Testis (tissue), 3 donors: Measurements from ENCODE around the gene DAZAP1. TPM values are rescaled to one million over a fixed set of nuclear protein-coding genes. Genes with fewer than 3 reads are reported as not detected.

ENCODE experiments used
- DNase-seq: peaks from one replicate; pipeline ENCODE4 v3.0.0-alpha.2; 2019
- H3K27ac ChIP-seq, 2 donors: fragments of 200-600 bp; sonication (generic); one replicate each; pipeline ENCODE4 v1.5.1; 2019
- H3K27me3 ChIP-seq: fragments of 200-600 bp; sonication (generic); one replicate; pipeline ENCODE4 v1.5.1; 2019
- H3K36me3 ChIP-seq: fragments of 200-600 bp; sonication (generic); one replicate; pipeline ENCODE4 v1.5.1; 2017; ENCODE audit warnings: low read depth; ENCODE audit errors: missing control alignments
- H3K4me1 ChIP-seq: fragments of 200-600 bp; sonication (generic); one replicate; pipeline ENCODE4 v1.5.1; 2019
- H3K4me3 ChIP-seq, 2 donors: fragments of 200-600 bp; sonication (generic); one replicate each; pipeline ENCODE4 v1.5.1; 2017 to 2019
- H3K9me3 ChIP-seq: fragments of 200-600 bp; sonication (generic); one replicate; pipeline ENCODE4 v1.5.1; 2017
- POLR2A ChIP-seq: fragments of 450-650 bp; IDR thresholded peaks from one replicate; pipeline ENCODE4 v1.6.1; 2017; ENCODE audit warnings: antibody characterized with exemption, mild to moderate bottlenecking, moderate library complexity
- WGBS, 2 donors: methylation state at CpG; one replicate each; pipeline ENCODE4 v1.1.5; 2018; 5-methylcytosine and 5-hydroxymethylcytosine counted together
- intact Hi-C: fragments of 100-400 bp; cut with DNase I; formaldehyde crosslinking; loops from one replicate; pipeline ENCODE4 v1.15.1; 2023; ENCODE audit warnings: low total_unique reads
- polyA plus RNA-seq: library from polyadenylated mRNA; stranded (reverse); fragments of 350-450 nt; fragmentation: Illumina TruSeq; extraction: RNeasy Lipid Tissue Mini Kit (QIAGEN cat#74804); gene quantifications from one replicate; pipeline ENCODE4 v1.2.3, GENCODE V29; 2014; ENCODE audit warnings: low read depth, low replicate concordance; ENCODE audit not compliant: insufficient read depth
- total RNA-seq, 2 donors: library from RNA; depleted of rRNA; stranded (reverse); fragments of >200 nt; gene quantifications; one replicate each; pipeline ENCODE4 v1.2.3, GENCODE V29; 2016
- TF ChIP-seq, protein P1 (sequence below), 3 experiments: fragments of 450-650 bp in 2 of 3; fragments of 200-600 bp in 1 of 3; sonication (generic) in 1 of 3; IDR thresholded peaks; one replicate each; pipeline ENCODE4 v1.5.1; 2016 to 2019; ENCODE audit warnings: antibody characterized with exemption in 3 of 3, mild to moderate bottlenecking in 2 of 3, moderate library complexity in 1 of 3

Gene DAZAP1
- total and polyA plus RNA-seq, 3 donors from 2014 or later = 97.9 to 215 (median 99.6) TPM

GRCh38 chr19:1382250-1382649, 25.1 kb upstream of the DAZAP1 start:
- Histone ChIP-seq H3K4me3 (no peak overlapping the region), H3K9me3 (no peaks in the 10 kb centered on the region), H3K36me3 (no peaks in the 10 kb centered on the region), H3K4me1 (peaks cover 15% of the 10 kb centered on the region), H3K27ac (no peak overlapping the region), H3K27me3 (no peaks in the 10 kb centered on the region)
- intact Hi-C loops = no loop called here
- TF ChIP-seq POLR2A = no peak
- TF ChIP-seq, protein P1, sequence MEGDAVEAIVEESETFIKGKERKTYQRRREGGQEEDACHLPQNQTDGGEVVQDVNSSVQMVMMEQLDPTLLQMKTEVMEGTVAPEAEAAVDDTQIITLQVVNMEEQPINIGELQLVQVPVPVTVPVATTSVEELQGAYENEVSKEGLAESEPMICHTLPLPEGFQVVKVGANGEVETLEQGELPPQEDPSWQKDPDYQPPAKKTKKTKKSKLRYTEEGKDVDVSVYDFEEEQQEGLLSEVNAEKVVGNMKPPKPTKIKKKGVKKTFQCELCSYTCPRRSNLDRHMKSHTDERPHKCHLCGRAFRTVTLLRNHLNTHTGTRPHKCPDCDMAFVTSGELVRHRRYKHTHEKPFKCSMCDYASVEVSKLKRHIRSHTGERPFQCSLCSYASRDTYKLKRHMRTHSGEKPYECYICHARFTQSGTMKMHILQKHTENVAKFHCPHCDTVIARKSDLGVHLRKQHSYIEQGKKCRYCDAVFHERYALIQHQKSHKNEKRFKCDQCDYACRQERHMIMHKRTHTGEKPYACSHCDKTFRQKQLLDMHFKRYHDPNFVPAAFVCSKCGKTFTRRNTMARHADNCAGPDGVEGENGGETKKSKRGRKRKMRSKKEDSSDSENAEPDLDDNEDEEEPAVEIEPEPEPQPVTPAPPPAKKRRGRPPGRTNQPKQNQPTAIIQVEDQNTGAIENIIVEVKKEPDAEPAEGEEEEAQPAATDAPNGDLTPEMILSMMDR (IDR thresholded peaks at IDR 0.05) = no peak
- 90% methylated on average over 3 of the region's 3 CpGs for WGBS, 2 donors
- DNase-seq = no peak

- Histone ChIP-seq H3K27ac (no peak overlapping the region), H3K4me3 (peak overlapping the region in 1 of 2 donors; percentile 87), H3K36me3 (no peaks in the 10 kb centered on the region), H3K4me1 (peaks cover 15% of the 10 kb centered on the region), H3K9me3 (no peaks in the 10 kb centered on the region), H3K27me3 (no peaks in the 10 kb centered on the region)
- no peak for TF ChIP-seq POLR2A
- TF ChIP-seq, protein P1 (IDR thresholded peaks at IDR 0.05) = no peak
- DNase-seq = no peak
- intact Hi-C loops = no loop called here
- WGBS, 2 donors = 20 to 22% methylated on average over 9 of the region's 9 CpGs
These were observed 24.4 kb upstream of the DAZAP1 start for GRCh38 chr19:1383017-1383311.

DNA sequence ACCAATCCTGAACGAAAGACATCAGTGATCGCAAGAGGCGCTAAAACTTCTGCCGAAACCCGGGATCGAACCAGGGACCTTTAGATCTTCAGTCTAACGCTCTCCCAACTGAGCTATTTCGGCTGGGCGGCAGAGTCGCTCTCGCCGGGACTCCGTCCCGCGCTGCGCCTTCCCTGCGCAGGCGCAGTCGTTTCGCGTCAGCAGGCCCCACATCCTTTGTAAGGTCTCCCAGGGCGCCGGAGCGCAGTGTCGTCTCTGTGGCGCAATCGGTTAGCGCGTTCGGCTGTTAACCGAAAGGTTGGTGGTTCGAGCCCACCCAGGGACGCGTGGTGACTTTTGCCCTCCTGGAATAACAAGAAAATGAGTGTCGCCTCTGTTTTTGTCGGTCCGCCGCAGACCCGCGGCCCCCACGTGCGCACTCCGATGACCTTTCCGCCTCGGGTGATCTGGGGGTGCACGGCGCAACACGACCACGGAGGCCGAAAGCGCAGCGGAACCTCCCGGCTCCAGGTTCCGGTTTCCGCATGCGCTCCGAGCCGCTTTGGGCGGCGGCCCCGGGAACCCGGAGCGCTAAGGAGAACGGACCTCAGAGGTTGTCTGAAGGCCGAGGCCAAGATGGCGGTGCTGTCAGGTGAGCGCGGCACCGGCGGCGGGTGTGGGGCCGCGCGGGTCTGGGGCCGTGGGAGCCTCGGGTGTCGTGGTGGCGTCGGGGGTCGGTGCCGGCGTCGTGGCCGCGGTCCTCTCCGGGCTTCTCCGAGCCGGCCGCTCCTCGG, 23.9 kb upstream of the DAZAP1 start, which contains the start of gene NDUFS7:
TSS of gene NDUFS7 (plus strand) at position 596 of the 773 bp plus-strand sequence. CDS start at position 616, 20 bp downstream.
- Histone ChIP-seq H3K36me3 (no peaks in the 10 kb centered on the region), H3K27me3 (no peaks in the 10 kb centered on the region), H3K4me1 (peaks cover 15% of the 10 kb centered on the region), H3K4me3 (peak within 1 kb of the TSS; percentile 78 to 87), H3K9me3 (no peaks in the 10 kb centered on the region), H3K27ac (peak within 1 kb of the TSS; percentile 76 to 83)
- intact Hi-C loops = no loop called here
- WGBS, 2 donors = 0% methylated on average over 35 to 59 of the region's 90 CpGs
- peak; percentile 93 for DNase-seq
- TF ChIP-seq POLR2A = no peak
- TF ChIP-seq, protein P1 (IDR thresholded peaks at IDR 0.05) = peak in 2 of 3 experiments; percentile 56 to 60

- H3K27ac ChIP-seq = peak overlapping the region; percentile 76 to 83
- no peaks in the 10 kb centered on the region for H3K9me3 ChIP-seq
- H3K4me1 ChIP-seq = peaks cover 15% of the 10 kb centered on the region
- H3K27me3 ChIP-seq = no peaks in the 10 kb centered on the region
- no peak for DNase-seq
- peak overlapping the region; percentile 78 to 87 for H3K4me3 ChIP-seq
- TF ChIP-seq, protein P1 (IDR thresholded peaks at IDR 0.05) = no peak
- no peak for TF ChIP-seq POLR2A
- intact Hi-C loops = no loop called here
- H3K36me3 ChIP-seq = no peaks in the 10 kb centered on the region
- WGBS, 2 donors = 1% methylated on average over 11 of the region's 23 CpGs; no CpG with 5 or more reads in 1 of the 2 donors
These were observed 23.3 kb upstream of the DAZAP1 start for GRCh38 chr19:1384085-1384462.
